B cell (primary cell): ENCODE results near the gene HIPK3. TPM values are rescaled to one million over a fixed set of nuclear protein-coding genes. Genes with fewer than 3 reads are reported as not detected.

Source experiments
- ATAC-seq: fragments of 200-7000 bp; cut with Tn5 transposase; one replicate; pipeline ENCODE4 v1.10.0; 2021; ENCODE audit warnings: low read depth, mild to moderate bottlenecking, moderate number of reproducible peaks, moderate library complexity
- CTCF ChIA-PET: fragments of 350-600 bp; sonication (Branson Sonifier 250); formaldehyde crosslinking; loops from one replicate; lab custom pipeline; 2021; ENCODE audit warnings: antibody characterized with exemption, inconsistent platforms; lab: Charles Lee
- POLR2A ChIA-PET: fragments of 350-600 bp; sonication (Branson Sonifier 250); formaldehyde crosslinking; loops from one replicate; lab custom pipeline; 2021; ENCODE audit warnings: antibody characterized with exemption; lab: Charles Lee
- DNase-seq: peaks from one replicate; pipeline ENCODE4 v3.0.0; 2013
- H2AFZ ChIP-seq: 2 replicates; pipeline ENCODE4 v1.6.1; 2012; ENCODE audit warnings: mild to moderate bottlenecking, low read depth, low read length; ENCODE audit not compliant: insufficient read depth, poor library complexity, severe bottlenecking
- H3K27ac ChIP-seq, 2 donors: 1 replicate in 1 of 2; 2 replicates in 1 of 2; pipeline ENCODE4 v1.5.1; 2012 to 2013; ENCODE audit warnings: low read length in 2 of 2, mild to moderate bottlenecking in 2 of 2, moderate library complexity in 1 of 2
- H3K27me3 ChIP-seq, 4 experiments: fragments of 200-600 bp in 1 of 4; sonication (generic) in 1 of 4; replicated peaks in 1 of 4; 1 replicate in 2 of 4; 2 replicates in 2 of 4; pipeline versions ENCODE4 v1.6.1 to v1.7.0; 2013 to 2016; ENCODE audit warnings: low read length in 3 of 4, mild to moderate bottlenecking in 2 of 4, mixed read lengths in 1 of 4, moderate library complexity in 1 of 4; ENCODE audit not compliant: insufficient read depth in 4 of 4, control insufficient read depth in 3 of 4; ENCODE audit errors: control extremely low read depth in 1 of 4
- H3K36me3 ChIP-seq, 2 experiments: replicated peaks in 1 of 2; 1 replicate in 1 of 2; 2 replicates in 1 of 2; pipeline versions ENCODE4 v1.6.1 to v1.7.1; 2013; ENCODE audit warnings: low read length in 1 of 2; ENCODE audit not compliant: insufficient read depth in 2 of 2, control insufficient read depth in 1 of 2; ENCODE audit errors: control extremely low read depth in 1 of 2, extremely low read depth in 1 of 2
- H3K4me1 ChIP-seq, 2 donors: fragments of 200-600 bp in 1 of 2; sonication (generic) in 1 of 2; 1 replicate in 1 of 2; 2 replicates in 1 of 2; pipeline versions ENCODE4 v1.5.1 to v1.6.1; 2013 to 2017; ENCODE audit warnings: low read length in 2 of 2; ENCODE audit not compliant: control insufficient read depth in 2 of 2, insufficient read depth in 2 of 2
- H3K4me2 ChIP-seq: replicated peaks from 2 replicates; pipeline ENCODE3; 2012; ENCODE audit warnings: mild to moderate bottlenecking, low read depth, low read length; ENCODE audit not compliant: poor library complexity, severe bottlenecking
- H3K4me3 ChIP-seq, 5 experiments: fragments of 200-600 bp in 1 of 5; sonication (generic) in 1 of 5; 1 replicate in 3 of 5; 2 replicates in 2 of 5; pipeline versions ENCODE4 v1.5.1 to v1.7.0; 2011 to 2016; ENCODE audit warnings: low read length in 4 of 5, mild to moderate bottlenecking in 4 of 5, low read depth in 2 of 5, control low read depth in 1 of 5, moderate library complexity in 1 of 5; ENCODE audit not compliant: insufficient read depth in 1 of 5; ENCODE audit errors: control extremely low read depth in 1 of 5, extremely low read depth in 1 of 5
- H3K79me2 ChIP-seq: fragments of 200-600 bp; sonication (generic); one replicate; pipeline ENCODE4 v1.6.0; 2016; ENCODE audit warnings: low read length; ENCODE audit not compliant: control insufficient read depth, insufficient read depth
- H3K9ac ChIP-seq: fragments of 200-600 bp; sonication (generic); 2 replicates; pipeline ENCODE4 v1.6.1; 2017; ENCODE audit warnings: mild to moderate bottlenecking, low read length, moderate library complexity
- H3K9me3 ChIP-seq, 3 donors: one replicate each; pipeline versions ENCODE4 v1.6.1 to v1.7.1; 2013; ENCODE audit warnings: low read length in 2 of 3; ENCODE audit not compliant: control insufficient read depth in 2 of 3, insufficient read depth in 1 of 3; ENCODE audit errors: control extremely low read depth in 1 of 3
- H4K20me1 ChIP-seq: 2 replicates; pipeline ENCODE4 v1.6.0; 2012; ENCODE audit warnings: mild to moderate bottlenecking, low read length; ENCODE audit not compliant: insufficient read depth, control insufficient read depth, poor library complexity, severe bottlenecking
- H3K27ac Mint-ChIP-seq: one replicate; pipeline ENCODE4 v1.8.0; 2021; ENCODE audit warnings: mixed read lengths
- H3K27me3 Mint-ChIP-seq: one replicate; pipeline ENCODE4 v1.8.0; 2021; ENCODE audit warnings: mixed read lengths
- H3K4me1 Mint-ChIP-seq: one replicate; pipeline ENCODE4 v1.8.0; 2021; ENCODE audit warnings: mixed read lengths
- H3K4me3 Mint-ChIP-seq: one replicate; pipeline ENCODE4 v1.8.0; 2021; ENCODE audit warnings: mixed read lengths
- H3K9me3 Mint-ChIP-seq: one replicate; pipeline ENCODE4 v1.8.0; 2022; ENCODE audit warnings: mixed read lengths; ENCODE audit not compliant: insufficient read depth
- CTCF ChIP-seq: fragments of 200-600 bp; IDR thresholded peaks from one replicate; pipeline ENCODE4 v1.8.0; 2022; ENCODE audit warnings: antibody characterized with exemption, mild to moderate bottlenecking
- EZH2 ChIP-seq: IDR thresholded peaks from 2 replicates; pipeline ENCODE4 v1.6.1; 2012; ENCODE audit warnings: borderline replicate concordance, low read depth, mild to moderate bottlenecking, moderate library complexity, low read length; ENCODE audit not compliant: insufficient read depth, poor library complexity, severe bottlenecking
- WGBS: methylation state at CpG from one replicate; pipeline ENCODE4 v1.1.5; 2013; ENCODE audit warnings: missing lambda C conversion rate; ENCODE audit not compliant: insufficient coverage; 5-methylcytosine and 5-hydroxymethylcytosine counted together
- intact Hi-C: fragments of 100-400 bp; cut with micrococcal nuclease; formaldehyde crosslinking; loops from one replicate; pipeline ENCODE4 v1.10.0; 2022
- polyA plus RNA-seq: library from polyadenylated mRNA; depleted of rRNA; stranded (reverse); fragments of >200 nt; gene quantifications from 2 replicates; pipeline ENCODE4 v1.2.3, GENCODE V29; 2012
- total RNA-seq, 2 donors: library from RNA; stranded (reverse); fragments of 120-200 nt in 1 of 2; gene quantifications; 1 replicate in 1 of 2; 2 replicates in 1 of 2; pipeline versions ENCODE4 v1.2.3 to v1.2.4, GENCODE V29; 2013 to 2022

Gene HIPK3
- total and polyA plus RNA-seq, 2 donors (not counting 1 experiment from before 2014, with no cell fraction given): 13.1 to 81.6 TPM

GRCh38 chr11:33377412-33378370 lies 120.5 kb downstream of the HIPK3 start:
- H3K9me3 ChIP-seq: no peaks in the 10 kb centered on the region
- no peak overlapping the region for H3K9ac ChIP-seq
- H3K27me3 Mint-ChIP-seq: peaks cover 47% of the 10 kb centered on the region
- H2AFZ ChIP-seq: no peak overlapping the region
- peaks cover 19 to 22% of the 10 kb centered on the region in 2 donors for H3K4me1 ChIP-seq
- WGBS: 93% methylated on average over 5 of the region's 10 CpGs
- H3K9me3 Mint-ChIP-seq: no peaks in the 10 kb centered on the region
- no peak overlapping the region for H3K27ac Mint-ChIP-seq
- no peak overlapping the region for H3K27ac ChIP-seq
- H3K36me3 ChIP-seq: no peaks in the 10 kb centered on the region
- peaks cover 2% of the 10 kb centered on the region for H3K4me1 Mint-ChIP-seq
- no peaks in the 10 kb centered on the region for H3K79me2 ChIP-seq
- TF ChIP-seq CTCF (no peak), EZH2 (no peak)
- peak overlapping the region; percentile 70 for H3K4me3 Mint-ChIP-seq
- no peak overlapping the region for H3K4me3 ChIP-seq
- intact Hi-C loops: no loop called here
- no peaks in the 10 kb centered on the region for H4K20me1 ChIP-seq
- ATAC-seq (no peak), DNase-seq (no peak)
- peaks cover 0 to 32% (median 19%) of the 10 kb centered on the region in 4 experiments for H3K27me3 ChIP-seq
- H3K4me2 ChIP-seq: no peak overlapping the region
- ChIA-PET POLR2A (no interaction called here), CTCF (interaction anchor here (0.6 kb wide), 1 partner anchor 42 kb away, joined by 3 read pairs; no protein-coding TSS in a partner anchor)

- Histone ChIP-seq H3K4me2 (no peak overlapping the region), H3K9me3 (no peaks in the 10 kb centered on the region), H2AFZ (no peak overlapping the region), H3K36me3 (no peaks in the 10 kb centered on the region), H3K79me2 (no peaks in the 10 kb centered on the region), H3K27ac (no peak overlapping the region), H4K20me1 (no peaks in the 10 kb centered on the region), H3K9ac (no peak overlapping the region), H3K4me3 (no peak overlapping the region), H3K27me3 (peaks cover 0 to 24% (median 16%) of the 10 kb centered on the region in 4 experiments), H3K4me1 (peaks cover 22 to 32% of the 10 kb centered on the region in 2 donors)
- DNase-seq (peak; percentile 75), ATAC-seq (peak; percentile 91)
- 0% methylated on average over 2 of the region's 3 CpGs for WGBS
- Mint-ChIP-seq H3K4me1 (peaks cover 2% of the 10 kb centered on the region), H3K27me3 (peaks cover 33% of the 10 kb centered on the region), H3K27ac (no peak overlapping the region), H3K9me3 (no peaks in the 10 kb centered on the region), H3K4me3 (peak overlapping the region; percentile 33)
- TF ChIP-seq CTCF (no peak), EZH2 (no peak)
- intact Hi-C loops: loop anchor here (10.0 kb wide), 1 partner anchor 975 kb away; the partner anchor contains the start of gene ABTB2
- ChIA-PET CTCF (interaction anchor here (1.0 kb wide), 1 partner anchor 362 kb away, joined by 4 read pairs; no protein-coding TSS in a partner anchor), POLR2A (no interaction called here)
These were observed 122.8 kb downstream of the HIPK3 start for GRCh38 chr11:33379947-33380346.
